Lower leg skin (tissue), 4 donors: ENCODE results near the gene ATP13A4. TPM values are rescaled to one million over a fixed set of nuclear protein-coding genes. Genes with fewer than 3 reads are reported as not detected.

Source experiments
- DNase-seq, 2 donors: peaks; one replicate each; pipeline ENCODE4 v3.0.0-alpha.2; 2019; ENCODE audit warnings: low spot score in 2 of 2
- H3K4me3 ChIP-seq: fragments of 200-600 bp; sonication (generic); 2 replicates; pipeline ENCODE4 v1.5.1; 2017; ENCODE audit warnings: mild to moderate bottlenecking, low read depth; ENCODE audit not compliant: poor library complexity, severe bottlenecking
- POLR2A ChIP-seq, 2 donors: fragments of 450-650 bp; IDR thresholded peaks; one replicate each; pipeline ENCODE4 v1.6.1; 2016 to 2017; ENCODE audit warnings: antibody characterized with exemption in 2 of 2, mild to moderate bottlenecking in 1 of 2, moderate library complexity in 1 of 2
- WGBS, 2 donors: methylation state at CpG; one replicate each; pipeline ENCODE4 v1.1.5; 2018; 5-methylcytosine and 5-hydroxymethylcytosine counted together
- intact Hi-C: fragments of 100-400 bp; cut with DNase I; formaldehyde crosslinking; loops from one replicate; pipeline ENCODE4 v1.15.0; 2023; ENCODE audit warnings: low total_unique reads
- total RNA-seq, 4 donors: library from RNA; depleted of rRNA; stranded (reverse); fragments of >200 nt; gene quantifications; one replicate each; pipeline ENCODE4 v1.1.0, GENCODE V29; 2016
- TF ChIP-seq, protein P1 (sequence below), 3 donors: fragments of 450-650 bp; IDR thresholded peaks; one replicate each; pipeline ENCODE4 v1.5.1; 2016; ENCODE audit warnings: antibody characterized with exemption in 3 of 3, mild to moderate bottlenecking in 3 of 3, moderate library complexity in 2 of 3

Gene ATP13A4
- total RNA-seq, 4 donors from 2014 or later: 29.9 to 44.9 (median 41.5) TPM

DNA sequence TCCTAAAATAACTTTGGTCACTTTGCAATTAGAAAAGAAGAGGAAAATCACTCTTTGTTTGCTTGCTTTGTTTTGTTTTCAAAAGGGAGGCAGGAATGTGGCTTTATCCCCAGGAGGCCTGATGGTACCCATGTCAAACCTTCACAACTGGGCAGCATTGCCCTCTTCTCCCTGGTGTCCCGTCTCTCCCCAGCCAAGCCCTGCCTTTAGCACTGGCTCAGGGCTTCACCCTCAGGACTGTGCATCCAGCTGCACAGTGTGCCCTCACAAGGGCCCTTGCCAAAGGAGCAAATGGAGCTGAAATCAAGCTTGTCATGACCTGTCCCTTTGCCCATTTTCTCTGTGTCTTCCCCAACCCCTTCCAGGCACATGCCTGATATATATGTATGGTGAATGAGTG lies 147.0 kb downstream of the ATP13A4 start:
- TF ChIP-seq, protein P1, sequence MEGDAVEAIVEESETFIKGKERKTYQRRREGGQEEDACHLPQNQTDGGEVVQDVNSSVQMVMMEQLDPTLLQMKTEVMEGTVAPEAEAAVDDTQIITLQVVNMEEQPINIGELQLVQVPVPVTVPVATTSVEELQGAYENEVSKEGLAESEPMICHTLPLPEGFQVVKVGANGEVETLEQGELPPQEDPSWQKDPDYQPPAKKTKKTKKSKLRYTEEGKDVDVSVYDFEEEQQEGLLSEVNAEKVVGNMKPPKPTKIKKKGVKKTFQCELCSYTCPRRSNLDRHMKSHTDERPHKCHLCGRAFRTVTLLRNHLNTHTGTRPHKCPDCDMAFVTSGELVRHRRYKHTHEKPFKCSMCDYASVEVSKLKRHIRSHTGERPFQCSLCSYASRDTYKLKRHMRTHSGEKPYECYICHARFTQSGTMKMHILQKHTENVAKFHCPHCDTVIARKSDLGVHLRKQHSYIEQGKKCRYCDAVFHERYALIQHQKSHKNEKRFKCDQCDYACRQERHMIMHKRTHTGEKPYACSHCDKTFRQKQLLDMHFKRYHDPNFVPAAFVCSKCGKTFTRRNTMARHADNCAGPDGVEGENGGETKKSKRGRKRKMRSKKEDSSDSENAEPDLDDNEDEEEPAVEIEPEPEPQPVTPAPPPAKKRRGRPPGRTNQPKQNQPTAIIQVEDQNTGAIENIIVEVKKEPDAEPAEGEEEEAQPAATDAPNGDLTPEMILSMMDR (IDR thresholded peaks at IDR 0.05): no peak
- no peak for TF ChIP-seq POLR2A (IDR thresholded peaks at IDR 0.05)
- 40 to 47% methylated on average over 1 of the region's 1 CpG for WGBS, 2 donors
- no peak for DNase-seq
- no peak overlapping the region for H3K4me3 ChIP-seq
- intact Hi-C loops: no loop called here

DNA sequence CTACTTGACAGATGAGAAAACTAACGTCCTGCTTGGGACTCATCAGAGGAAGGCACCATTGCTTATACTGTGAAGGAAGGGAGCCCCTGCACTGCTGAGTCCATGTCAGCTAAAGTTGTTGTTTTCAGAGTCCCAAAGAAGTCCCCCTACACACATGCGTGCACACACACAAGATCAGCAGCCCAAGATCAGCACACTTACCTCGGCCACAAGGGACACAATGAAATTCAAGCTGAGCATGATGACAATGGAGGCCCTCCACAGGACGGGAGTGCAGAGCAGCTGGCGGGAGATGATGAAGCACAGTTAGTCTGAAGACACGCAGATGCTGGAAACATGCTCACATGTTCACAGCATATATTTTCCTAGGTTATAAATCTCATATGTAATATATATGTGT lies 147.6 kb downstream of the ATP13A4 start:
- intact Hi-C loops: no loop called here
- no peak for DNase-seq
- no peak overlapping the region for H3K4me3 ChIP-seq
- 57 to 76% methylated on average over 6 of the region's 6 CpGs for WGBS, 2 donors
- no peak for TF ChIP-seq POLR2A (IDR thresholded peaks at IDR 0.05)
- TF ChIP-seq, protein P1 (IDR thresholded peaks at IDR 0.05): no peak

DNA sequence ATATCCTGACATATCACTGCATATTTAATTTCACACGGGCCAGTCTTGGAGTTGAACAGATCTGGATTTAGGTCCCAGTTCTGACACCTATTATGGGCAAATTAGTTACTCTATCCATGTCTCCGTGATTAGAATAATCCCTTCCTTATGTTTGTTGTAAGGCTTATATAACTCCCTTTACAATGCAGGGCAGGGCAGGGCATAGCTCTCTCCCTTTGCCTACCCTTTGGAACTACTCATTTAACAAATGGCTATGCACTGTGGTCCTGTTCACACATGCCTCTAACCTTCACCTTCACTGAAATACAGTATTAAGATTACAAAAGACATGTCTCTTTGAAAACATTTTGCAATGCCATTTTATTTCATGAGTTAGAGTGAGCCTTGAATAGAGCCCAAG lies 151.4 kb downstream of the ATP13A4 start:
- TF ChIP-seq, protein P1 (IDR thresholded peaks at IDR 0.05): no peak
- TF ChIP-seq POLR2A (IDR thresholded peaks at IDR 0.05): no peak
- intact Hi-C loops: no loop called here
- 91% methylated on average over 2 of the region's 2 CpGs for WGBS, 2 donors
- H3K4me3 ChIP-seq: no peak overlapping the region
- DNase-seq: no peak

DNA sequence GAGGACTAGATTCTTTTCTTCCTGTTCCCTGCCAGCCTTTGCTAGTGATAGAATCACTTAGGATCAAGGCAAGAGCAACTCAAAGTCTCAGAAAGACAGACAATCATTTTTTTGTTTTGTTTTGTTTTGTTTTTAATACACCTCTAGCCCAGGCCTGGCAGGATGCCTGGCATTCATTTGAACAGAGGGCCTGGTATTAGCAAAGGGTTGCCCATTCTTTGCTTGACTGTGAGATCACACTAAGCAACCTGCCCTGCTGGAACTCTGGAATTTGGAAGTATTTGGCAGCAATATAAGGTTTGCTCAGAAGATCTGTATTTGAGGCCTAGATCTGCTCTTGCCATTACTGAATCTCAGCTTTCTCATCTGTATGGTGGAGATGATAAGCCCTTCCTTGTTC lies 154.4 kb downstream of the ATP13A4 start:
- intact Hi-C loops: no loop called here

DNA sequence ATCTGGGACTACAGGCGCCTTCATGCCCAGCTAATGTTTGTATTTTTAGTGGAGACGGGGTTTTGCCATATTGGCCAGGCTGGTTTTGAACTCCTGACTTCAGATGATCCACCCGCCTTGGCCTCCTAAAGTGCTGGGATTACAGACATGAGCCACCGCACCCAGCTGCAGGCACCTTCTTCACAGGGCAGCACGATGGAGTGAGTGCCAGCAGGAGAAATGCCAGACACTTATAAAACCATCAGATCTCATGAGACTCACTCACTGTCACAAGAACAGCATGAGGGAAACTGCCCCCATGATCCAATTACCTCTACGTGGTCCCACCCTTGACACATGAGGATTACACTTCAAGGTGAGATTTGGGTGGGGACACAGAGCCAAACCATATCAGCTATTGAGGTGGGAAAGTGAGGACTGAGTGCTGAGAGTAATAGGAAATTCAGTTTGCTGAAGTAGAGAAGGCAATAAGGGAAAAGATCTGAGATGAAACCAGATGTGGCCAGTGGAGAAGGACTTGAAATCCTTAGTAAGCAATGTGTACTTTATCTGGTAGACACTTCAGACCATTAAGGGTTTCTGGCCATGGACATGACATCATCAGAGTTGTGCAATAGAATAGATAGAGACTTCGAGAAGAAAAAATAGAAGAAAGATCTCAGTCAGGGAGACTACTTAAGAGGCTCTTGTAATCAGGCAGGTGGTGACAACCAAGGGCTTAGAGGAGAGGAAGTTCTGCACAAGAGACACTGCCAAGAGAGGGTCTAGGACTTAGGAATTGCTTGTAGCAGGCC lies 158.0 kb downstream of the ATP13A4 start:
- no peak overlapping the region for H3K4me3 ChIP-seq
- WGBS, 2 donors: 61 to 66% methylated on average over 7 of the region's 7 CpGs
- no peak for DNase-seq
- intact Hi-C loops: no loop called here
- no peak for TF ChIP-seq POLR2A (IDR thresholded peaks at IDR 0.05)
- TF ChIP-seq, protein P1 (IDR thresholded peaks at IDR 0.05): no peak

More for the DNA sequence above, 154.4 kb downstream of the ATP13A4 start:
- DNase-seq: no peak
- no peak overlapping the region for H3K4me3 ChIP-seq
- TF ChIP-seq, protein P1 (IDR thresholded peaks at IDR 0.05): no peak
- no peak for TF ChIP-seq POLR2A (IDR thresholded peaks at IDR 0.05)

DNA sequence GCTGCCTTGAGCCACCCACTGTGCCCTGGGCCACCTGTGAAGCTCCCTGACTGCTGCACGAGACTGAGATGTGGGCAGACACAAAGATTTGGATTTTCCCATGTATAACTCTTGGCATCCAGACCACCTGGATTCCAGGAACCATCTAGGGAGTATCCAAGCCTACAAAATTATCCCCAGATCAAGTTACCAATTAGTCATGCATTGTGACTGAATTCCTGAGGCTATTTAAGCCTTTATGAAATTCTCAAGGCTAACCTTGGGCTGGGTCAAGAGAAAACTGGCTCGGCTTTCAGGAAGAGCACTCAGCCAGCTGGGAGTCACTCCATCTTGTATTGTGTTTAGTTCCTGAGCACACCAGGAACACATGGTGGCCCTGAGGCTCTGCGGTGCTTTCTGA lies 162.8 kb downstream of the ATP13A4 start:
- intact Hi-C loops: no loop called here
- no peak for TF ChIP-seq POLR2A (IDR thresholded peaks at IDR 0.05)
- TF ChIP-seq, protein P1 (IDR thresholded peaks at IDR 0.05): no peak
- no peak overlapping the region for H3K4me3 ChIP-seq
- 32 to 51% methylated on average over 3 of the region's 3 CpGs for WGBS, 2 donors
- no peak for DNase-seq
